Panc1 (cell line): ENCODE results near the gene AIMP2. TPM values are rescaled to one million over a fixed set of nuclear protein-coding genes. Genes with fewer than 3 reads are reported as not detected.

ENCODE experiments used
- ATAC-seq: fragments of 200-7000 bp; cut with Tn5 transposase; 2 replicates; pipeline ENCODE4 v1.9.1; 2020; ENCODE audit warnings: mild to moderate bottlenecking, moderate library complexity
- BruUV-seq: library from RNA; stranded (reverse); fragments of 400-500 nt; replicated peaks from 2 replicates; lab custom pipeline; 2021; lab: Mats Ljungman, UMichigan
- CTCF ChIA-PET: fragments of 300-600 bp; sonication (Branson Sonifier 250); formaldehyde crosslinking; loops from one replicate; lab custom pipeline; 2022; ENCODE audit warnings: antibody characterized with exemption; lab: Charles Lee
- POLR2A ChIA-PET: fragments of 300-600 bp; sonication (Branson Sonifier 250); formaldehyde crosslinking; loops from one replicate; lab custom pipeline; 2022; ENCODE audit warnings: antibody characterized with exemption; lab: Charles Lee
- DNase-seq: peaks from one replicate; pipeline ENCODE4 v3.0.0-alpha.2; 2010; ENCODE audit warnings: low read depth, low spot score
- H3K27ac ChIP-seq: 2 replicates; pipeline ENCODE4 v1.5.1; 2011; ENCODE audit warnings: mild to moderate bottlenecking, low read length, inconsistent platforms
- H3K27me3 ChIP-seq: fragments of 200-500 bp; sonication (Bioruptor generic); 2 replicates; pipeline ENCODE4 v1.6.0; 2014; ENCODE audit warnings: low read length, inconsistent platforms; ENCODE audit not compliant: control insufficient read depth, insufficient read depth
- H3K36me3 ChIP-seq: fragments of 200-500 bp; sonication (Bioruptor generic); 2 replicates; pipeline ENCODE4 v1.5.1; 2014; ENCODE audit warnings: inconsistent platforms, mild to moderate bottlenecking, low read length, moderate library complexity; ENCODE audit not compliant: control insufficient read depth, insufficient read depth
- H3K4me1 ChIP-seq: 2 replicates; pipeline ENCODE4 v1.5.1; 2011; ENCODE audit warnings: inconsistent platforms, mild to moderate bottlenecking, low read length, moderate library complexity; ENCODE audit not compliant: control insufficient read depth, insufficient read depth
- H3K4me3 ChIP-seq, 2 experiments: 2 replicates each; pipeline ENCODE4 v1.5.1; 2011 to 2012; ENCODE audit warnings: low read depth in 2 of 2, low read length in 2 of 2, mild to moderate bottlenecking in 2 of 2, inconsistent platforms in 1 of 2, moderate library complexity in 1 of 2
- H3K9me3 ChIP-seq: fragments of 200-500 bp; sonication (Bioruptor generic); 2 replicates; pipeline ENCODE4 v1.5.1; 2014; ENCODE audit warnings: low read depth, mild to moderate bottlenecking, inconsistent platforms, low read length, moderate library complexity; ENCODE audit not compliant: control insufficient read depth, insufficient read depth
- CTCF ChIP-seq: fragments of 450-650 bp; IDR thresholded peaks from 2 replicates; pipeline ENCODE4 v1.5.1; 2017; ENCODE audit warnings: mild to moderate bottlenecking
- POLR2AphosphoS5 ChIP-seq: IDR thresholded peaks from 2 replicates; pipeline ENCODE4 v1.6.1; 2012; ENCODE audit warnings: mild to moderate bottlenecking, low read depth, low read length, moderate library complexity
- REST ChIP-seq, 2 experiments: IDR thresholded peaks; 2 replicates each; pipeline ENCODE4 v1.6.1; 2011 to 2012; ENCODE audit warnings: low read depth in 2 of 2, control low read depth in 1 of 2, low read length in 1 of 2, mild to moderate bottlenecking in 1 of 2, moderate library complexity in 1 of 2; ENCODE audit not compliant: insufficient read depth in 1 of 2
- SIN3A ChIP-seq: IDR thresholded peaks from 2 replicates; pipeline ENCODE4 v1.6.1; 2012; ENCODE audit warnings: low read depth, mild to moderate bottlenecking, low read length, moderate library complexity, borderline replicate concordance; ENCODE audit not compliant: insufficient read depth
- TCF7L2 ChIP-seq: IDR thresholded peaks from 2 replicates; pipeline ENCODE4 v1.6.1; 2011; ENCODE audit warnings: mild to moderate bottlenecking, low read depth, low read length, inconsistent platforms
- in situ Hi-C: cut with HindIII; loops from 2 replicates; pipeline ENCODE4 v1.10.0; 2016; ENCODE audit warnings: low sequenced_read_pairs, low pct_unique_long_range_greater_than_20kb
- intact Hi-C: fragments of 100-400 bp; cut with micrococcal nuclease; formaldehyde crosslinking; loops from one replicate; pipeline ENCODE4 v1.10.0; 2022; ENCODE audit not compliant: unreplicated experiment
- total RNA-seq: library from RNA; stranded (reverse); gene quantifications from one replicate; pipeline ENCODE4 v1.2.1, GENCODE V29; 2021; ENCODE audit not compliant: unreplicated experiment

AIMP2 gene
- total RNA-seq, 1 experiment from 2014 or later = 126 TPM

GRCh38 chr7:6015917-6016652 lies 7.0 kb downstream of the AIMP2 start:
- DNase-seq (peak; percentile 28), ATAC-seq (no peak)
- in situ Hi-C loops = no loop called here
- POLR2A ChIA-PET = interaction anchor here (0.6 kb wide), 1 partner anchor 336 kb away, joined by 5 read pairs; no protein-coding TSS in a partner anchor
- intact Hi-C loops = no loop called here
- Histone ChIP-seq H3K4me3 (no peak overlapping the region), H3K9me3 (no peaks in the 10 kb centered on the region), H3K27ac (peak overlapping the region; percentile 82), H3K36me3 (peaks cover 16% of the 10 kb centered on the region), H3K27me3 (no peaks in the 10 kb centered on the region), H3K4me1 (peaks cover 13% of the 10 kb centered on the region; the same call in 1 of the 2 replicates)
- TF ChIP-seq CTCF (no peak), TCF7L2 (peak; percentile 73; the same call in 1 of the 2 replicates)
- CTCF ChIA-PET = no interaction called here
- no TSS peak for BruUV-seq

- ChIA-PET CTCF (no interaction called here), POLR2A (no interaction called here)
- TF ChIP-seq CTCF = no peak
- no peak for TF ChIP-seq TCF7L2
- TF ChIP-seq REST (IDR thresholded peaks at IDR 0.05; ENCODE audit: insufficient read depth in 1 of 2, low read depth in 2 of 2, low read length in 1 of 2) = no peak
- TF ChIP-seq POLR2AphosphoS5 = no peak
- TF ChIP-seq SIN3A = no peak
- in situ Hi-C loops = no loop called here
- intact Hi-C loops = no loop called here
- peaks cover 11% of the 10 kb centered on the region for H3K36me3 ChIP-seq
- no peak for ATAC-seq
- DNase-seq = no peak
- no peak overlapping the region for H3K4me3 ChIP-seq
- no peaks in the 10 kb centered on the region for H3K9me3 ChIP-seq
- no peaks in the 10 kb centered on the region for H3K27me3 ChIP-seq
- peaks cover 8% of the 10 kb centered on the region; the same call in 1 of the 2 replicates for H3K4me1 ChIP-seq
- H3K27ac ChIP-seq = peak overlapping the region; percentile 82; the same call in 1 of the 2 replicates
- no TSS peak for BruUV-seq
These were observed 7.5 kb downstream of the AIMP2 start for GRCh38 chr7:6016653-6016966.
